ENCODE results near the gene FCHSD2.

FCHSD2 gene

GRCh38 chr11:73177778-73178539 lies 35.8 kb upstream of the FCHSD2 start:
- peak; percentile 80 for TF ChIP-seq CTCF (IDR thresholded peaks at IDR 0.05; ENCODE audit: low read length, missing control alignments)
- DNase-seq (ENCODE audit: low read depth): peak; percentile 89
- no peak overlapping the region for H3K4me3 ChIP-seq (replicated peaks; ENCODE audit: low read depth, low read length)

- H3K4me3 ChIP-seq (replicated peaks; ENCODE audit: low read depth, low read length): no peak overlapping the region
- DNase-seq (ENCODE audit: low read depth): peak; percentile 41
- no peak for TF ChIP-seq CTCF (IDR thresholded peaks at IDR 0.05; ENCODE audit: low read length, missing control alignments)
Observed at GRCh38 chr11:73177380-73177777, 35.3 kb upstream of the FCHSD2 start.

- no peak for DNase-seq (ENCODE audit: low read depth)
- H3K4me3 ChIP-seq (replicated peaks; ENCODE audit: low read depth, low read length): no peak overlapping the region
- TF ChIP-seq CTCF (IDR thresholded peaks at IDR 0.05; ENCODE audit: low read length, missing control alignments): no peak
Observed at GRCh38 chr11:73176874-73177155, 34.7 kb upstream of the FCHSD2 start.

GRCh38 chr11:73176145-73176873 lies 34.2 kb upstream of the FCHSD2 start:
- TF ChIP-seq CTCF (IDR thresholded peaks at IDR 0.05; ENCODE audit: low read length, missing control alignments): no peak
- DNase-seq (ENCODE audit: low read depth): no peak
- H3K4me3 ChIP-seq (replicated peaks; ENCODE audit: low read depth, low read length): no peak overlapping the region

GRCh38 chr11:73175551-73176144 lies 33.5 kb upstream of the FCHSD2 start:
- DNase-seq (ENCODE audit: low read depth): no peak
- TF ChIP-seq CTCF (IDR thresholded peaks at IDR 0.05; ENCODE audit: low read length, missing control alignments): no peak
- H3K4me3 ChIP-seq (replicated peaks; ENCODE audit: low read depth, low read length): no peak overlapping the region

DNA sequence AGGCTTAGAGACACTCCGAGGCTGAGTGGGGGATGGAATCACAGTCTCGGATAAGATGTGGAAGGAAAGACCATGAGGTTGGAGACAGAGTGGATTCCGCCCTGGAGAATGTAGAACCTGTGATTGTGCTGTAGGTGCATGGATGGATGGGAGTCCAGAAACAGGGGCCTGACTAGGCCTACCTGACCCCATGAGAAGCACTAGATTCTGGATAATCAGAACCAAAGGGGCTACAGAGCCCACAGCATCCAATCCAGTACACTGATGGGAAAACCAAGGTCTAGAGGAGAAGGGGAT lies 32.3 kb upstream of the FCHSD2 start:
- no peak for TF ChIP-seq CTCF (IDR thresholded peaks at IDR 0.05; ENCODE audit: low read length, missing control alignments)
- no peak for DNase-seq (ENCODE audit: low read depth)
- H3K4me3 ChIP-seq (replicated peaks; ENCODE audit: low read depth, low read length): no peak overlapping the region

All from fibroblast of pulmonary artery (primary cell).